Neural cell (in vitro differentiated cells): ENCODE data around the gene AMY1B. TPM values are rescaled to one million over a fixed set of nuclear protein-coding genes. Genes with fewer than 3 reads are reported as not detected.
"Not testable (repeated sequence)": the region's sequence is repeated elsewhere in the genome, so short reads cannot be mapped to it uniquely, and the experiment has no call there.

Experiments
- H2AFZ ChIP-seq: fragments of 200-600, 300-800 bp; sonication (generic), shearing (Covaris generic); 2 replicates; pipeline ENCODE4 v1.6.0; 2014; ENCODE audit warnings: low read depth, mild to moderate bottlenecking, antibody characterized with exemption, low read length, moderate library complexity
- H3F3A ChIP-seq: fragments of 200-600 bp; shearing (Covaris generic); 2 replicates; pipeline ENCODE4 v1.6.1; 2016; ENCODE audit warnings: mild to moderate bottlenecking, moderate library complexity, mixed read lengths, antibody characterized with exemption, low read length; ENCODE audit not compliant: insufficient read depth, poor library complexity, severe bottlenecking
- H3K27ac ChIP-seq: fragments of 200-600, 300-800 bp; sonication (generic), shearing (Covaris generic); 2 replicates; pipeline ENCODE4 v1.5.1; 2014; ENCODE audit warnings: mild to moderate bottlenecking, low read length, moderate library complexity
- H3K27me3 ChIP-seq: fragments of 300-800, 200-600 bp; sonication (generic), shearing (Covaris generic); 2 replicates; pipeline ENCODE4 v1.6.0; 2014; ENCODE audit warnings: mild to moderate bottlenecking, low read depth, low read length, moderate library complexity; ENCODE audit not compliant: insufficient read depth
- H3K36me3 ChIP-seq: fragments of 300-800, 200-600 bp; sonication (generic), shearing (Covaris generic); 2 replicates; pipeline ENCODE4 v1.5.1; 2014; ENCODE audit warnings: mild to moderate bottlenecking, antibody characterized with exemption, low read length, moderate library complexity; ENCODE audit not compliant: insufficient read depth
- H3K4me2 ChIP-seq: fragments of 300-800, 200-600 bp; sonication (generic), shearing (Covaris generic); 2 replicates; pipeline ENCODE4 v1.6.0; 2014; ENCODE audit warnings: mild to moderate bottlenecking, low read length
- H3K4me3 ChIP-seq: fragments of 300-800, 200-600 bp; sonication (generic), shearing (Covaris generic); 2 replicates; pipeline ENCODE4 v1.5.1; 2014; ENCODE audit warnings: mild to moderate bottlenecking, low read length, moderate library complexity
- H3K79me2 ChIP-seq: fragments of 200-600 bp; shearing (Covaris generic); replicated peaks from 2 replicates; pipeline ENCODE4 v1.6.0; 2014; ENCODE audit warnings: mild to moderate bottlenecking, low read length, moderate library complexity; ENCODE audit not compliant: insufficient read depth
- H3K9ac ChIP-seq: fragments of 300-800, 200-600 bp; sonication (generic), shearing (Covaris generic); 2 replicates; pipeline ENCODE4 v1.6.1; 2016; ENCODE audit warnings: mild to moderate bottlenecking, low read length, mixed read lengths
- H3K9me2 ChIP-seq: fragments of 200-600 bp; shearing (Covaris generic); 2 replicates; pipeline ENCODE4 v1.6.1; 2016; ENCODE audit warnings: mild to moderate bottlenecking, low read length, mixed read lengths; ENCODE audit not compliant: insufficient read depth
- H3K9me3 ChIP-seq: fragments of 200-600, 300-800 bp; sonication (generic), shearing (Covaris generic); 2 replicates; pipeline ENCODE4 v1.6.1; 2016; ENCODE audit warnings: mild to moderate bottlenecking, mixed run types, low read length, moderate library complexity, mixed read lengths
- H4K20me1 ChIP-seq: fragments of 200-600 bp; shearing (Covaris generic); 2 replicates; pipeline ENCODE4 v1.6.1; 2016; ENCODE audit warnings: mild to moderate bottlenecking, mixed run types; ENCODE audit not compliant: insufficient read depth
- polyA plus RNA-seq: library from polyadenylated mRNA; depleted of rRNA; stranded (reverse); fragments of >200 nt; gene quantifications from 2 replicates; pipeline ENCODE4 v1.2.3, GENCODE V29; 2014
- small RNA-seq, 3 experiments: library from RNA; depleted of rRNA; stranded (forward); fragments of <200 nt; gene quantifications; one replicate each; pipeline ENCODE3, GENCODE V24; 2012

AMY1B gene
- polyA plus RNA-seq, 1 donor from 2014 or later, result not detected

DNA sequence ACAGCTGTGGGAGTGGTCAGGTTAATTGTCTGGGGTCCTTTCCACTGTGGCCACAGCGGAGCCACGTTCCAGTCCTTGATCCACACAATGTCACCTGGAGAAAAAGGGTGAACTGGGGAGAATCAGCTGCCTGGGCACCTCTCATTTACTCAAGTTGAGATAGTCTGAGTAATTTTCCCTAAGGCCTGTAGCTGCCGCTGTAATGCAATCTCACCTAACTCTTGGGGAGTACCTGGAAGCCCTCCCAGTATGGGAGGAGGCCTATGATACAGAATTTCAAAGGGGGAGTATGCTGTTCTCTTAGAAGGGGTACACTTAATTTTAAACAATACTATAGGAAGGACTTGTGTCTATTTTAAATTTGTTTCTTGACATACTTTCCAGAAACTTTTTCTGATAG lies 45.7 kb downstream of the AMY1B start:
- not testable (repeated sequence) for H3K4me2 ChIP-seq, H2AFZ ChIP-seq, H3K27ac ChIP-seq, H3K36me3 ChIP-seq, H3K9me3 ChIP-seq, H3K27me3 ChIP-seq, H3K79me2 ChIP-seq, H3K4me3 ChIP-seq, H3K9ac ChIP-seq, H4K20me1 ChIP-seq, H3K9me2 ChIP-seq, H3F3A ChIP-seq

DNA sequence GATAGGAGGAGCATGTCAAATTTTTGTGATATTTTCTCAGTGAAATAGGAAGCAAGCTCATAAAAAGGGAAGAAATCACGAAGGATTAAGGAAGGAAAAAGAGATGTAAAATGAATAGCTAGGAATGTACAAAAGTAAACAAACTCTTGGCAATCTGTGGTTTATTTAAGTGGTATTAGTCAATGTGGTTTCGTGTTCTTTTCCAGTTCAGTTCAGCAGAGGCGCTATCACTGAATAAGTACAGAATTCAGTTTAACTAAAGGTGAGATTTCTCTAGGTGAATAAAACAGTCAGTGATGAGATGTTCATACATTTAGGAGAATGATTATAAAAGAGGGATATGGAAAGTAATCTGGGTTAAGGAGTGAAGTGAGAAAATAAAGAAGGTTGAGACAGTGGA lies 52.1 kb downstream of the AMY1B start:
- H3K9ac ChIP-seq, H4K20me1 ChIP-seq, H3K4me3 ChIP-seq, H2AFZ ChIP-seq, H3K79me2 ChIP-seq, H3K9me2 ChIP-seq, H3K36me3 ChIP-seq, H3F3A ChIP-seq, H3K27ac ChIP-seq, H3K9me3 ChIP-seq, H3K4me2 ChIP-seq, H3K27me3 ChIP-seq: not testable (repeated sequence)

GRCh38 chr1:103641194-103641593 lies 54.8 kb downstream of the AMY1B start:
- H4K20me1 ChIP-seq, H3K9me3 ChIP-seq, H3K9ac ChIP-seq, H3K4me2 ChIP-seq, H3K36me3 ChIP-seq, H3K27ac ChIP-seq, H3K9me2 ChIP-seq, H3K27me3 ChIP-seq, H2AFZ ChIP-seq, H3K79me2 ChIP-seq, H3F3A ChIP-seq, H3K4me3 ChIP-seq: not testable (repeated sequence)

Small RNA genes lying within 50 kb of the gene (small RNA-seq; reads per million reads assigned to genes)
- gene AC105272.1, result 0 reads per million in 3 experiments

Other genes starting within 250 kb of the AMY1B start
- gene RNPC3, start 170.5 kb downstream of the AMY1B start, polyA plus RNA-seq, result 49.8 and 61.0 TPM in 2 replicates
- 48.1 and 51.3 TPM in 2 replicates for gene AMY2B, start 124.6 kb downstream of the AMY1B start, polyA plus RNA-seq
- 1.3 TPM in 1 of 2 replicates, not detected in the other for gene AMY2A, start 78.8 kb downstream of the AMY1B start, polyA plus RNA-seq
- gene AMY1A, start 40.5 kb downstream of the AMY1B start, polyA plus RNA-seq, result not detected in 2 replicates
- not detected in 2 replicates for gene AMY1C, start 53.7 kb upstream of the AMY1B start, polyA plus RNA-seq